ENCODE results near the gene PARD3B. TPM values are rescaled to one million over a fixed set of nuclear protein-coding genes. Genes with fewer than 3 reads are reported as not detected.

The PARD3B gene
- total RNA-seq, 1 donor from 2014 or later = 29.4 TPM

- DNase-seq (ENCODE audit: low spot score) = no peak
Observed at GRCh38 chr2:204931562-204931961, 386.3 kb downstream of the PARD3B start.

GRCh38 chr2:204933735-204934374 is 388.6 kb downstream of the PARD3B start:
- no peak for DNase-seq (ENCODE audit: low spot score)

- DNase-seq (ENCODE audit: low spot score) = no peak
Observed at GRCh38 chr2:204944927-204945326, 399.7 kb downstream of the PARD3B start.

- DNase-seq (ENCODE audit: low spot score) = no peak
Observed at GRCh38 chr2:204945376-204945775, 400.1 kb downstream of the PARD3B start.

- no peak for DNase-seq (ENCODE audit: low spot score)
Observed at GRCh38 chr2:204946892-204947291, 401.6 kb downstream of the PARD3B start.

DNA sequence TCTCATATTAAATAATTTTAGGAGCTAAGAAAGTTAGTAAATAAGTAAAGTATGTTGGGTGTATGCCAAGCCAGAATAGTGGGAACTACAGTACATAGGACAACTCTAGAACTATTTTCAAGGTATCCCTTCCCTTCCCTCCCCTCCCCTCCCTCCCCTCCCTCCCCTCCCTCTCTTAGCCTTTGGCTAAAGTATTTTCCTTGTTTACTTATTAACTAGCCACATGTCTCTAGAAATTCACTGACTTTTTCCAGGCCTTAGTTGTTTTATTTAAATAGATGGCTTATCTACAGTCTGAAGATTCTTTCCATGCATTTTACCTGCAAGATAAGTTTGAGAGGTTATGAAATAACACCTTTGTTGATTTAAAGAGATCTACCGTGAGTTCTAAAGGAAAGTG is 402.1 kb downstream of the PARD3B start:
- no peak for DNase-seq (ENCODE audit: low spot score)

- no peak for DNase-seq (ENCODE audit: low spot score)
Observed at GRCh38 chr2:204948024-204948763, 402.9 kb downstream of the PARD3B start.

GRCh38 chr2:204948822-204949221 is 403.5 kb downstream of the PARD3B start:
- DNase-seq (ENCODE audit: low spot score) = no peak

- no peak for DNase-seq (ENCODE audit: low spot score)
Observed at GRCh38 chr2:204950695-204951346, 405.5 kb downstream of the PARD3B start.

- no peak for DNase-seq (ENCODE audit: low spot score)
Observed at GRCh38 chr2:204958371-204958770, 413.1 kb downstream of the PARD3B start.

DNA sequence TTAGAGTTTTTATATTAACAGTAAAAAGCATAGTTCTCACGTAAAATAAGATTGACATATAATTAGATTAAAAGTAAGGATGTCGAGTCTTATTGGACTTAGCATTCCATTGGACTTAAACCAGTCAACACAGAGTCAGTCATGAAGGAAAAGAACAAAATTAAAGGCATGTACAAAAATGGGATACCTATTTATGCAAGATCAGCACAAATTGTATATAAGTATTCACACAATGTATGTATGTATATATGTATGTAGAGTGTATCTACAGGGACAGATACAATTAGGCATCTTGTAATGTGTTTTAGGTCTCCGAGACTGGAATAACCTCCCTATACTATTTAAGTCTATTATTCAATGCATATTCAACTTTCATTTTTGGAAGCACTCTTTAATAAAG is 419.1 kb downstream of the PARD3B start:
- DNase-seq (ENCODE audit: low spot score) = no peak

DNA sequence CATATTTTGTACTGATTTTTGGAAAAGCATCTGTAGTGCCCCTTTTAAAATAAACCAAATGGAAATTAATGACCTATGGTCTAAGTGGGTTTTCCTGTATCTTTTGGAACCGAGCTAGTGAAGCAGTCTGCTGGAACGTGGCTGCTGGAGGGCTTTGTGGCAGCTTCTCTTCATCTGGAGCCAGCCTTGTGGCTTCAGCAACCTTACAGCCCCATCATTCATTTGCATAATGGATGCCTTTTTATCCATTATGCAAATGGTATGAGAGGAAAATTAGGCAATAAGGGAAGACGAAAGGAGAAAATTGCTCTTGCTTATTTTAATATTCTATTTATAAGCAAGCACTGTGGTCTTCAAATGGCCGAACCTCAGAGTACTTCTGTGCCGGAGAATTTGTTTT is 421.0 kb downstream of the PARD3B start:
- no peak for DNase-seq (ENCODE audit: low spot score)

- no peak for DNase-seq (ENCODE audit: low spot score)
Observed at GRCh38 chr2:204967199-204967960, 422.1 kb downstream of the PARD3B start.

- DNase-seq (ENCODE audit: low spot score) = no peak
Observed at GRCh38 chr2:204971206-204971907, 426.1 kb downstream of the PARD3B start.

- no peak for DNase-seq (ENCODE audit: low spot score)
Observed at GRCh38 chr2:204972161-204972560, 426.9 kb downstream of the PARD3B start.

- no peak for DNase-seq (ENCODE audit: low spot score)
Observed at GRCh38 chr2:204972606-204973336, 427.5 kb downstream of the PARD3B start.

- no peak for DNase-seq (ENCODE audit: low spot score)
Observed at GRCh38 chr2:204973616-204974015, 428.3 kb downstream of the PARD3B start.

DNA sequence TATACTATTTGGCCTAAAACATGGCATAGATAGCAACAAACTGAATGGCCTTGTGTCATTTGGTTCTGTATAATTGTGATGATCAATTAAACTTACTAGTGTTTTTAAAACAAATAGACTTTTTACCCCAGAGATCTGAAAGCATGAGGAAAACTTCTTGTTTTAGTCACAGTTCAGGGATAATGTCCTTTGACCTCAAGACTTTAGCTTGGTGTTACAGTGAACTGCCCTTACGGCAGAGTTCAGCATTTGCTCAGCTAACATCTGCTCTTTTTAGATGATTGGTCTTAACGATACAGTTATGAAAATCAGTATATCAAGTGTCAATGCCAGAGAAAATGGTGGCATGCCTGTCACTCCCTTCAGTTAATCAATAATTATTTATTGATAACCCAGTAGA is 429.2 kb downstream of the PARD3B start:
- no peak for DNase-seq (ENCODE audit: low spot score)

GRCh38 chr2:204977914-204978313 is 432.6 kb downstream of the PARD3B start:
- no peak for DNase-seq (ENCODE audit: low spot score)

GRCh38 chr2:204982303-204982702 is 437.0 kb downstream of the PARD3B start:
- no peak for DNase-seq (ENCODE audit: low spot score)
